Activated CD4-positive, alpha-beta T cell treated with anti-CD3 and anti-CD28 coated beads, Interleukin-2, amount 50 U/mL, for 16 hours (primary cell): ENCODE results near the gene UCHL5.
"Not testable (repeated sequence)": the region's sequence is repeated elsewhere in the genome, so short reads cannot be mapped to it uniquely, and the experiment has no call there.

ENCODE experiments used
- DNase-seq: peaks from one replicate; pipeline ENCODE4 v3.0.0-alpha.2; 2020

Gene UCHL5

GRCh38 chr1:193062698-193063463, 3.7 kb upstream of the UCHL5 start:
- DNase-seq = no peak

- DNase-seq = peak; percentile 35
These were observed 1.8 kb upstream of the UCHL5 start for GRCh38 chr1:193060938-193061337.

GRCh38 chr1:193060406-193060805, 1.2 kb upstream of the UCHL5 start:
- DNase-seq = no peak

GRCh38 chr1:193060115-193060403, 899 bp upstream of the UCHL5 start:
- no peak for DNase-seq

- peak; percentile 83 for DNase-seq
These were observed 455 bp downstream of the UCHL5 start for GRCh38 chr1:193058529-193059281.

- DNase-seq = no peak
These were observed 4.9 kb downstream of the UCHL5 start for GRCh38 chr1:193054169-193054675.

GRCh38 chr1:193048913-193049312, 10.2 kb downstream of the UCHL5 start:
- not testable (repeated sequence) for DNase-seq

GRCh38 chr1:193042766-193043691, 16.1 kb downstream of the UCHL5 start:
- DNase-seq = no peak

- no peak for DNase-seq
These were observed 19.1 kb downstream of the UCHL5 start for GRCh38 chr1:193040011-193040410.

- no peak for DNase-seq
These were observed 22.7 kb downstream of the UCHL5 start for GRCh38 chr1:193036337-193037047.

GRCh38 chr1:193033610-193034009, 25.6 kb downstream of the UCHL5 start:
- DNase-seq = no peak

- DNase-seq = not testable (repeated sequence)
These were observed 26.3 kb downstream of the UCHL5 start for GRCh38 chr1:193032643-193033427.

- DNase-seq = no peak
These were observed 27.7 kb downstream of the UCHL5 start for GRCh38 chr1:193031431-193031830.

GRCh38 chr1:193030280-193030679, 28.9 kb downstream of the UCHL5 start:
- no peak for DNase-seq

- no peak for DNase-seq
These were observed 33.9 kb downstream of the UCHL5 start for GRCh38 chr1:193025218-193025617.

- DNase-seq = peak; percentile 50
These were observed 39.6 kb downstream of the UCHL5 start for GRCh38 chr1:193019442-193020026.

- DNase-seq = no peak
These were observed 42.4 kb downstream of the UCHL5 start for GRCh38 chr1:193016788-193017187.

- no peak for DNase-seq
These were observed 44.8 kb downstream of the UCHL5 start for GRCh38 chr1:193014400-193014799.

GRCh38 chr1:193013707-193014106, 45.5 kb downstream of the UCHL5 start:
- DNase-seq = no peak

- DNase-seq = no peak
These were observed 46.2 kb downstream of the UCHL5 start for GRCh38 chr1:193013005-193013404.

GRCh38 chr1:193011406-193011805, 47.8 kb downstream of the UCHL5 start:
- no peak for DNase-seq
